Memory B cell (primary cell): ENCODE results near the gene RESP18.
"Not testable (repeated sequence)": the region's sequence is repeated elsewhere in the genome, so short reads cannot be mapped to it uniquely, and the experiment has no call there.

Experiments used
- ATAC-seq: fragments of 150-1000 bp; cut with Tn5 transposase; 2 replicates; pipeline ENCODE4 v1.10.0; 2021; ENCODE audit warnings: low read depth, mild to moderate bottlenecking, moderate library complexity
- DNase-seq, 2 donors: peaks; one replicate each; pipeline ENCODE4 v3.0.0; 2022; ENCODE audit warnings: low spot score in 2 of 2
- H3K27ac Mint-ChIP-seq: one replicate; pipeline ENCODE4 v1.8.0; 2022; ENCODE audit warnings: mild to moderate bottlenecking, moderate library complexity, mixed read lengths
- H3K27me3 Mint-ChIP-seq: one replicate; pipeline ENCODE4 v1.8.0; 2022; ENCODE audit warnings: mixed read lengths
- H3K36me3 Mint-ChIP-seq: one replicate; pipeline ENCODE4 v1.8.0; 2022; ENCODE audit warnings: mild to moderate bottlenecking, mixed read lengths
- H3K4me1 Mint-ChIP-seq: one replicate; pipeline ENCODE4 v1.8.0; 2022; ENCODE audit warnings: mixed read lengths
- H3K4me3 Mint-ChIP-seq: one replicate; pipeline ENCODE4 v1.8.0; 2022; ENCODE audit warnings: mild to moderate bottlenecking, moderate library complexity, mixed read lengths
- H3K9me3 Mint-ChIP-seq: one replicate; pipeline ENCODE4 v1.8.0; 2022; ENCODE audit warnings: mixed read lengths

Gene RESP18

GRCh38 chr2:219292616-219293015 is 39.9 kb downstream of the RESP18 start:
- H3K27ac Mint-ChIP-seq, result no peak overlapping the region

GRCh38 chr2:219291910-219292490 is 40.5 kb downstream of the RESP18 start:
- ATAC-seq (no peak), DNase-seq (no peak)
- no peak overlapping the region for H3K4me3 Mint-ChIP-seq
- H3K27ac Mint-ChIP-seq, result no peak overlapping the region
- no peaks in the 10 kb centered on the region for H3K27me3 Mint-ChIP-seq
- H3K4me1 Mint-ChIP-seq, result peaks cover 10% of the 10 kb centered on the region
- H3K9me3 Mint-ChIP-seq, result no peaks in the 10 kb centered on the region
- no peaks in the 10 kb centered on the region for H3K36me3 Mint-ChIP-seq

More at GRCh38 chr2:219292616-219293015, 39.9 kb downstream of the RESP18 start:
- Mint-ChIP-seq H3K27me3 (no peaks in the 10 kb centered on the region), H3K4me3 (no peak overlapping the region), H3K36me3 (no peaks in the 10 kb centered on the region), H3K9me3 (no peaks in the 10 kb centered on the region), H3K4me1 (peaks cover 10% of the 10 kb centered on the region)
- ATAC-seq (no peak), DNase-seq (no peak)

- no peak overlapping the region for H3K4me3 Mint-ChIP-seq
- ATAC-seq, result no peak
These were observed 41.1 kb downstream of the RESP18 start for GRCh38 chr2:219291394-219291793.

GRCh38 chr2:219290381-219291171 is 42.0 kb downstream of the RESP18 start:
- H3K36me3 Mint-ChIP-seq, result peaks cover 1% of the 10 kb centered on the region
- no peaks in the 10 kb centered on the region for H3K27me3 Mint-ChIP-seq
- H3K9me3 Mint-ChIP-seq, result no peaks in the 10 kb centered on the region
- H3K27ac Mint-ChIP-seq, result no peak overlapping the region
- no peak for ATAC-seq
- peaks cover 8% of the 10 kb centered on the region for H3K4me1 Mint-ChIP-seq
- no peak for DNase-seq
- no peak overlapping the region for H3K4me3 Mint-ChIP-seq

More at GRCh38 chr2:219291394-219291793, 41.1 kb downstream of the RESP18 start:
- H3K4me1 Mint-ChIP-seq, result peaks cover 10% of the 10 kb centered on the region
- no peak overlapping the region for H3K27ac Mint-ChIP-seq
- DNase-seq, result no peak
- no peaks in the 10 kb centered on the region for H3K9me3 Mint-ChIP-seq
- H3K36me3 Mint-ChIP-seq, result no peaks in the 10 kb centered on the region
- H3K27me3 Mint-ChIP-seq, result no peaks in the 10 kb centered on the region

- no peak overlapping the region for H3K27ac Mint-ChIP-seq
- H3K36me3 Mint-ChIP-seq, result peaks cover 4% of the 10 kb centered on the region
- H3K4me1 Mint-ChIP-seq, result peaks cover 9% of the 10 kb centered on the region
- H3K9me3 Mint-ChIP-seq, result no peaks in the 10 kb centered on the region
- no peaks in the 10 kb centered on the region for H3K27me3 Mint-ChIP-seq
- no peak overlapping the region for H3K4me3 Mint-ChIP-seq
- DNase-seq, result no peak
- no peak for ATAC-seq
These were observed 42.8 kb downstream of the RESP18 start for GRCh38 chr2:219289537-219290361.

GRCh38 chr2:219289195-219289536 is 43.4 kb downstream of the RESP18 start:
- H3K36me3 Mint-ChIP-seq, result peaks cover 4% of the 10 kb centered on the region
- no peaks in the 10 kb centered on the region for H3K9me3 Mint-ChIP-seq
- H3K27ac Mint-ChIP-seq, result no peak overlapping the region
- no peak for DNase-seq
- H3K4me3 Mint-ChIP-seq, result no peak overlapping the region
- H3K27me3 Mint-ChIP-seq, result no peaks in the 10 kb centered on the region
- ATAC-seq, result no peak
- peaks cover 5% of the 10 kb centered on the region for H3K4me1 Mint-ChIP-seq

GRCh38 chr2:219287580-219288265 is 44.8 kb downstream of the RESP18 start:
- ATAC-seq (no peak), DNase-seq (no peak)
- Mint-ChIP-seq H3K9me3 (no peaks in the 10 kb centered on the region), H3K4me1 (peaks cover 8% of the 10 kb centered on the region), H3K27ac (no peak overlapping the region), H3K4me3 (no peak overlapping the region), H3K36me3 (peaks cover 12% of the 10 kb centered on the region), H3K27me3 (no peaks in the 10 kb centered on the region)

- peak overlapping the region; percentile 11 for H3K27ac Mint-ChIP-seq
- DNase-seq, ATAC-seq, H3K9me3 Mint-ChIP-seq, H3K27me3 Mint-ChIP-seq, H3K4me3 Mint-ChIP-seq: not testable (repeated sequence)
- H3K36me3 Mint-ChIP-seq, result peaks cover 12% of the 10 kb centered on the region
- peaks cover 12% of the 10 kb centered on the region for H3K4me1 Mint-ChIP-seq
These were observed 45.5 kb downstream of the RESP18 start for GRCh38 chr2:219287116-219287440.

- H3K4me1 Mint-ChIP-seq, result peaks cover 12% of the 10 kb centered on the region
- peak overlapping the region; percentile 11 for H3K27ac Mint-ChIP-seq
- DNase-seq (no peak), ATAC-seq (peak; percentile 26)
- H3K36me3 Mint-ChIP-seq, result peaks cover 12% of the 10 kb centered on the region
- no peak overlapping the region for H3K4me3 Mint-ChIP-seq
- H3K9me3 Mint-ChIP-seq, result no peaks in the 10 kb centered on the region
- no peaks in the 10 kb centered on the region for H3K27me3 Mint-ChIP-seq
These were observed 46.0 kb downstream of the RESP18 start for GRCh38 chr2:219286436-219287115.

- Mint-ChIP-seq H3K4me1 (peaks cover 15% of the 10 kb centered on the region), H3K9me3 (no peaks in the 10 kb centered on the region), H3K27ac (no peak overlapping the region), H3K4me3 (no peak overlapping the region), H3K27me3 (no peaks in the 10 kb centered on the region), H3K36me3 (peaks cover 15% of the 10 kb centered on the region)
- no peak for DNase-seq
- ATAC-seq, result no peak
These were observed 46.6 kb downstream of the RESP18 start for GRCh38 chr2:219285894-219286425.

GRCh38 chr2:219285373-219285735 is 47.2 kb downstream of the RESP18 start:
- DNase-seq (no peak), ATAC-seq (no peak)
- no peak overlapping the region for H3K4me3 Mint-ChIP-seq
- H3K27ac Mint-ChIP-seq, result no peak overlapping the region
- H3K4me1 Mint-ChIP-seq, result peaks cover 18% of the 10 kb centered on the region
- no peaks in the 10 kb centered on the region for H3K27me3 Mint-ChIP-seq
- H3K36me3 Mint-ChIP-seq, result peaks cover 15% of the 10 kb centered on the region
- no peaks in the 10 kb centered on the region for H3K9me3 Mint-ChIP-seq

GRCh38 chr2:219284501-219285372 is 47.8 kb downstream of the RESP18 start:
- H3K27ac Mint-ChIP-seq, result no peak overlapping the region
- no peak for ATAC-seq
- peaks cover 15% of the 10 kb centered on the region for H3K36me3 Mint-ChIP-seq

More at GRCh38 chr2:219284501-219285372, 47.8 kb downstream of the RESP18 start:
- Mint-ChIP-seq H3K4me1 (peaks cover 22% of the 10 kb centered on the region), H3K27me3 (no peaks in the 10 kb centered on the region), H3K9me3 (no peaks in the 10 kb centered on the region), H3K4me3 (no peak overlapping the region)
- DNase-seq, result no peak
